PC-9 (cell line): Measurements from ENCODE around the gene POFUT2.

Experiments used
- CTCF ChIP-seq: fragments of 200-600 bp; sonication (generic); conservative IDR thresholded peaks from 2 replicates; pipeline ENCODE4 v1.6.1; 2017; ENCODE audit warnings: mixed run types, antibody characterized with exemption, mild to moderate bottlenecking, moderate library complexity
- EZH2 ChIP-seq: fragments of 200-600 bp; sonication (generic); IDR thresholded peaks from 2 replicates; pipeline ENCODE4 v1.8.0; 2017; ENCODE audit warnings: antibody characterized with exemption, low read depth

- TF ChIP-seq CTCF (no peak), EZH2 (no peak)
These were observed 43.9 kb upstream of the POFUT2 start for GRCh38 chr21:45331531-45332147.
